A673 (cell line): Measurements from ENCODE around the gene RNF145. TPM values are rescaled to one million over a fixed set of nuclear protein-coding genes. Genes with fewer than 3 reads are reported as not detected.

Experiments used
- Bru-seq: library from RNA; stranded (reverse); fragments of 400-500 nt; gene quantifications from one replicate; lab custom pipeline; 2021; lab: Mats Ljungman, UMichigan
- BruChase-seq, 2 experiments: library from RNA; stranded (reverse); fragments of 400-500 nt; gene quantifications; one replicate each; lab custom pipeline; 2021; lab: Mats Ljungman, UMichigan
- BruUV-seq: library from RNA; stranded (reverse); fragments of 400-500 nt; replicated peaks from 2 replicates; lab custom pipeline; 2021; lab: Mats Ljungman, UMichigan
- CTCF ChIA-PET: fragments of 300-600 bp; sonication (Branson Sonifier 250); formaldehyde crosslinking; loops from one replicate; lab custom pipeline; 2022; ENCODE audit warnings: antibody characterized with exemption; lab: Charles Lee
- POLR2A ChIA-PET: fragments of 300-600 bp; sonication (Branson Sonifier 250); formaldehyde crosslinking; loops from one replicate; lab custom pipeline; 2022; ENCODE audit warnings: antibody characterized with exemption; ENCODE audit not compliant: low non-redundant PET; lab: Charles Lee
- DNase-seq: peaks from one replicate; pipeline ENCODE4 v3.0.0-alpha.2; 2015; ENCODE audit warnings: low spot score
- H3K27ac ChIP-seq: fragments of 200-600 bp; sonication (generic); 2 replicates; pipeline ENCODE4 v1.5.1; 2016; ENCODE audit warnings: mixed run types, low read depth, mild to moderate bottlenecking, mixed read lengths, antibody characterized with exemption, low read length; ENCODE audit not compliant: poor library complexity, severe bottlenecking
- H3K27me3 ChIP-seq: fragments of 200-600 bp; sonication (generic); replicated peaks from 2 replicates; pipeline ENCODE4 v1.6.1; 2017; ENCODE audit warnings: mixed run types, low read depth, mild to moderate bottlenecking, mixed read lengths, antibody characterized with exemption, low read length; ENCODE audit not compliant: insufficient read depth, poor library complexity
- H3K36me3 ChIP-seq: fragments of 200-600 bp; sonication (generic); 2 replicates; pipeline ENCODE4 v1.6.1; 2016; ENCODE audit warnings: mixed run types, mild to moderate bottlenecking, mixed read lengths, antibody characterized with exemption, low read length; ENCODE audit not compliant: insufficient read depth, poor library complexity, severe bottlenecking
- H3K4me1 ChIP-seq: fragments of 200-600 bp; sonication (generic); 2 replicates; pipeline ENCODE4 v1.6.1; 2017; ENCODE audit warnings: mixed run types, mild to moderate bottlenecking, mixed read lengths, antibody characterized with exemption, low read length; ENCODE audit not compliant: insufficient read depth, poor library complexity, severe bottlenecking
- H3K4me3 ChIP-seq: fragments of 200-600 bp; sonication (generic); 2 replicates; pipeline ENCODE4 v1.5.1; 2016; ENCODE audit warnings: low read depth, mixed run types, mild to moderate bottlenecking, mixed read lengths, low read length; ENCODE audit not compliant: poor library complexity, severe bottlenecking
- H3K9me3 ChIP-seq: fragments of 200-600 bp; sonication (generic); 2 replicates; pipeline ENCODE4 v1.6.1; 2016; ENCODE audit warnings: mixed run types, low read depth, mild to moderate bottlenecking, mixed read lengths, antibody characterized with exemption, low read length; ENCODE audit not compliant: poor library complexity, severe bottlenecking
- EZH2 ChIP-seq: fragments of 200-600 bp; sonication (generic); IDR thresholded peaks from 2 replicates; pipeline ENCODE4 v1.6.1; 2017; ENCODE audit warnings: borderline replicate concordance, low read depth, mild to moderate bottlenecking, mixed read lengths, antibody characterized with exemption, low read length; ENCODE audit not compliant: poor library complexity, severe bottlenecking
- intact Hi-C: fragments of 100-400 bp; cut with micrococcal nuclease; formaldehyde crosslinking; loops from one replicate; pipeline ENCODE4 v1.10.0; 2022; ENCODE audit not compliant: unreplicated experiment
- long read RNA-seq: library from polyadenylated mRNA; stranded (forward); transcript quantifications from one replicate; pipeline ENCODE4 v2.0.0, GENCODE V29; 2022
- total RNA-seq: library from RNA; stranded (reverse); gene quantifications from 2 replicates; pipeline ENCODE4 v1.2.3, GENCODE V29; 2021
- TF ChIP-seq, protein P1 (sequence below): fragments of 300-800, 200-600 bp; sonication (generic); conservative IDR thresholded peaks from 2 replicates; pipeline ENCODE4 v1.5.1; 2017; ENCODE audit warnings: low read depth, mild to moderate bottlenecking, antibody characterized with exemption, low read length, moderate library complexity, mixed read lengths

The RNF145 gene, protein sequence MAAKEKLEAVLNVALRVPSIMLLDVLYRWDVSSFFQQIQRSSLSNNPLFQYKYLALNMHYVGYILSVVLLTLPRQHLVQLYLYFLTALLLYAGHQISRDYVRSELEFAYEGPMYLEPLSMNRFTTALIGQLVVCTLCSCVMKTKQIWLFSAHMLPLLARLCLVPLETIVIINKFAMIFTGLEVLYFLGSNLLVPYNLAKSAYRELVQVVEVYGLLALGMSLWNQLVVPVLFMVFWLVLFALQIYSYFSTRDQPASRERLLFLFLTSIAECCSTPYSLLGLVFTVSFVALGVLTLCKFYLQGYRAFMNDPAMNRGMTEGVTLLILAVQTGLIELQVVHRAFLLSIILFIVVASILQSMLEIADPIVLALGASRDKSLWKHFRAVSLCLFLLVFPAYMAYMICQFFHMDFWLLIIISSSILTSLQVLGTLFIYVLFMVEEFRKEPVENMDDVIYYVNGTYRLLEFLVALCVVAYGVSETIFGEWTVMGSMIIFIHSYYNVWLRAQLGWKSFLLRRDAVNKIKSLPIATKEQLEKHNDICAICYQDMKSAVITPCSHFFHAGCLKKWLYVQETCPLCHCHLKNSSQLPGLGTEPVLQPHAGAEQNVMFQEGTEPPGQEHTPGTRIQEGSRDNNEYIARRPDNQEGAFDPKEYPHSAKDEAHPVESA
- 103 and 132 TPM in 2 replicates for total RNA-seq
- percentile 97 among the genes with signal in this experiment for Bru-seq, nascent RNA
- BruChase-seq, experiment 1, labeled RNA remaining after a 2-hour chase, result percentile 94 among the genes with signal in this experiment
- BruChase-seq, experiment 2, labeled RNA remaining after a 6-hour chase, result percentile 95 among the genes with signal in this experiment
- long read RNA-seq, transcript RNF145-202 (11 exons, 3,613 nt), result major isoform, 10 of 59 reads
- long read RNA-seq, partial matches to known transcripts, result 22 of 59 reads
- long read RNA-seq, other reads (novel, unspliced or antisense), result 25 of 59 reads

DNA sequence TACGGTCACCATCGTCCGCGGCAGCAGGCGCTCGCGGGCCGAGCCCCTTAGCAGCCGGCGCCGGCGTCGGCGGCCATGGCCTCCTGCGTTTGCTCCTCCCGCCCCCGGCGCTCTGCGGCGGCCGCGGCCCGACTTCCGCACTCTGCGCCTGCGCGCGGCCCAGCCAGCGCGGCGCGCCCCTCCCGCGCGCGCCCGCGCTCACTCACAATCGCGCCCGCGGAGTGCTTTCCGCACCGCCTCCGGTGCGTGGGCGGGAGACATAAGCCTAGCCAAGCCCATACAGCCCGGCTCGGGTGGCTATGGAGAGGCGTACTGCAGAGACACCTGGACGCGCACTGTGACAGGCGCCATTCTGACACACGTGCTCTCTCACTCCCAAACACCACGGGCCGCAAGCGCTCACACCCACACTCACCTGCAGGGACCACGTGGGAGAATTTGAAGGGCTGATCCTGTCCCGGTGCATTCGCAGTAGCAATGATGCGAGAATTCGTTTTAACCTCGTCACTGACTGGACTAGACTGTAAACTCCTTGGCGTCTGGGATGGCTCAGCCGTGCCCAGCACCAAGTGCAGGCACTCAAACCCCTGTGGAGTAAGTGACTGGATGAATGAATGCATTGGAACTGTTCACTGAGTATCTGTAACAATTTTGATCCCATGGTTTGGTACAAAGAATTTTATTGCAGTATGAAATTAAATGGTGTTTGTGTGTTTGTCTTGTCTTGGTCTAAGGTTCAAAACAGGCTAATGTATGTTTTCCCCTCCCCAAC is at the start of gene RNF145:
Gene RNF145, minus strand, starts transcription at position 116 of the 772 bp plus-strand sequence. CDS start 5,936 bp downstream, outside the sequence.
- H3K36me3 ChIP-seq, result no peaks in the 10 kb centered on the region
- CTCF ChIA-PET, result no interaction called here
- no peak for TF ChIP-seq EZH2
- TF ChIP-seq, protein P1, sequence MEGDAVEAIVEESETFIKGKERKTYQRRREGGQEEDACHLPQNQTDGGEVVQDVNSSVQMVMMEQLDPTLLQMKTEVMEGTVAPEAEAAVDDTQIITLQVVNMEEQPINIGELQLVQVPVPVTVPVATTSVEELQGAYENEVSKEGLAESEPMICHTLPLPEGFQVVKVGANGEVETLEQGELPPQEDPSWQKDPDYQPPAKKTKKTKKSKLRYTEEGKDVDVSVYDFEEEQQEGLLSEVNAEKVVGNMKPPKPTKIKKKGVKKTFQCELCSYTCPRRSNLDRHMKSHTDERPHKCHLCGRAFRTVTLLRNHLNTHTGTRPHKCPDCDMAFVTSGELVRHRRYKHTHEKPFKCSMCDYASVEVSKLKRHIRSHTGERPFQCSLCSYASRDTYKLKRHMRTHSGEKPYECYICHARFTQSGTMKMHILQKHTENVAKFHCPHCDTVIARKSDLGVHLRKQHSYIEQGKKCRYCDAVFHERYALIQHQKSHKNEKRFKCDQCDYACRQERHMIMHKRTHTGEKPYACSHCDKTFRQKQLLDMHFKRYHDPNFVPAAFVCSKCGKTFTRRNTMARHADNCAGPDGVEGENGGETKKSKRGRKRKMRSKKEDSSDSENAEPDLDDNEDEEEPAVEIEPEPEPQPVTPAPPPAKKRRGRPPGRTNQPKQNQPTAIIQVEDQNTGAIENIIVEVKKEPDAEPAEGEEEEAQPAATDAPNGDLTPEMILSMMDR, result no peak
- H3K27me3 ChIP-seq, result no peaks in the 10 kb centered on the region
- no peaks in the 10 kb centered on the region for H3K9me3 ChIP-seq
- POLR2A ChIA-PET, result no interaction called here
- H3K27ac ChIP-seq, result peak within 1 kb of the TSS; percentile 96
- H3K4me3 ChIP-seq, result peak within 1 kb of the TSS; percentile 75
- intact Hi-C loops, result loop anchor here (2.0 to 5.0 kb wide), 2 partner anchors 52 to 53 kb away; partner anchors contain the start of gene UBLCP1
- H3K4me1 ChIP-seq, result peaks cover 60% of the 10 kb centered on the region
- TSS peak; percentile 51 for BruUV-seq
- DNase-seq, result peak; percentile 92

DNA sequence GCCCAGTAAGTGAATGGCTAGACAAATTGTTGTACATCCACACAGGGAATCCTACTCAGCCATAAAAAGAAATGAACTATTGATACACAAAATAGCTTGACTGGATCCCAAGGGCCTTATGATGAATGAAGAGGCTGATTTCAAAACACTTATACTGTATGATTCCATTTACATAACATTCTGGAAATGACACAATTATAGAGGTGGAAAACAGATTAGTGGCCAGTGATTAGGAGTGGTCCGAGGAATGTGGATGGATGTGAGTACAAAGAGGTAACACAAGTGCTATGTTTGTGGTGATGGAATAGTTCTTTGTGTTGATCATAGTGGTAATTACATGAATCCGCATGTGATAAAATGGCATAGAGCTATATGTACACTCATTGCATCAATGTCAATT is 49.0 kb upstream of the RNF145 start:
- ChIA-PET CTCF (no interaction called here), POLR2A (no interaction called here)
- Histone ChIP-seq H3K27ac (no peak overlapping the region), H3K4me3 (no peak overlapping the region), H3K27me3 (no peaks in the 10 kb centered on the region), H3K4me1 (no peaks in the 10 kb centered on the region), H3K9me3 (no peaks in the 10 kb centered on the region), H3K36me3 (no peaks in the 10 kb centered on the region)
- no peak for DNase-seq
- TF ChIP-seq, protein P1, result no peak
- no peak for TF ChIP-seq EZH2
- intact Hi-C loops, result no loop called here
- no TSS peak for BruUV-seq
